Measurements from ENCODE around the gene KLC3.

Gene KLC3

GRCh38 chr19:45348367-45349125 lies 8.0 kb downstream of the KLC3 start:
- H3K4me1 ChIP-seq (ENCODE audit: control insufficient read depth, insufficient read depth, low read length) = 0 out of 2 replicates have a peak, but pooled peaks cover 3% of the 10 kb centered on the region
- peaks cover 43% of the 10 kb centered on the region for H3K36me3 ChIP-seq (ENCODE audit: control insufficient read depth, insufficient read depth, low read length)
- H3K27me3 ChIP-seq (ENCODE audit: control insufficient read depth, insufficient read depth, low read length) = no peaks in the 10 kb centered on the region
- H3K4me3 ChIP-seq (ENCODE audit: low read depth, low read length) = no peak overlapping the region
- H3K9me3 ChIP-seq (ENCODE audit: control insufficient read depth, insufficient read depth, low read depth, low read length) = no peaks in the 10 kb centered on the region
- H3K27ac ChIP-seq (ENCODE audit: low read depth, low read length) = no peak overlapping the region
- H3K9ac ChIP-seq (ENCODE audit: low read length) = no peak overlapping the region

GRCh38 chr19:45349126-45349415 lies 8.5 kb downstream of the KLC3 start:
- no peaks in the 10 kb centered on the region for H3K27me3 ChIP-seq (ENCODE audit: control insufficient read depth, insufficient read depth, low read length)
- H3K9me3 ChIP-seq (ENCODE audit: control insufficient read depth, insufficient read depth, low read depth, low read length) = no peaks in the 10 kb centered on the region
- H3K9ac ChIP-seq (ENCODE audit: low read length) = no peak overlapping the region
- H3K36me3 ChIP-seq (ENCODE audit: control insufficient read depth, insufficient read depth, low read length) = peaks cover 48% of the 10 kb centered on the region
- no peak overlapping the region for H3K4me3 ChIP-seq (ENCODE audit: low read depth, low read length)
- 0 out of 2 replicates have a peak, but pooled peaks cover 3% of the 10 kb centered on the region for H3K4me1 ChIP-seq (ENCODE audit: control insufficient read depth, insufficient read depth, low read length)
- no peak overlapping the region for H3K27ac ChIP-seq (ENCODE audit: low read depth, low read length)

GRCh38 chr19:45349430-45349941 lies 8.9 kb downstream of the KLC3 start:
- H3K9ac ChIP-seq (ENCODE audit: low read length) = no peak overlapping the region
- no peak overlapping the region for H3K4me3 ChIP-seq (ENCODE audit: low read depth, low read length)
- H3K36me3 ChIP-seq (ENCODE audit: control insufficient read depth, insufficient read depth, low read length) = peaks cover 52% of the 10 kb centered on the region
- no peaks in the 10 kb centered on the region for H3K27me3 ChIP-seq (ENCODE audit: control insufficient read depth, insufficient read depth, low read length)
- no peak overlapping the region for H3K27ac ChIP-seq (ENCODE audit: low read depth, low read length)
- H3K9me3 ChIP-seq (ENCODE audit: control insufficient read depth, insufficient read depth, low read depth, low read length) = no peaks in the 10 kb centered on the region
- 0 out of 2 replicates have a peak, but pooled peaks cover 3% of the 10 kb centered on the region for H3K4me1 ChIP-seq (ENCODE audit: control insufficient read depth, insufficient read depth, low read length)

GRCh38 chr19:45350477-45351058 lies 10.0 kb downstream of the KLC3 start:
- Histone ChIP-seq H3K9ac (ENCODE audit: low read length) (no peak overlapping the region), H3K4me3 (ENCODE audit: low read depth, low read length) (no peak overlapping the region), H3K36me3 (ENCODE audit: control insufficient read depth, insufficient read depth, low read length) (peaks cover 62% of the 10 kb centered on the region), H3K27me3 (ENCODE audit: control insufficient read depth, insufficient read depth, low read length) (no peaks in the 10 kb centered on the region), H3K27ac (ENCODE audit: low read depth, low read length) (no peak overlapping the region), H3K4me1 (ENCODE audit: control insufficient read depth, insufficient read depth, low read length) (0 out of 2 replicates have a peak, but pooled peaks cover 3% of the 10 kb centered on the region), H3K9me3 (ENCODE audit: control insufficient read depth, insufficient read depth, low read depth, low read length) (no peaks in the 10 kb centered on the region)

GRCh38 chr19:45351401-45351952 lies 10.9 kb downstream of the KLC3 start:
- H3K9ac ChIP-seq (ENCODE audit: low read length) = no peak overlapping the region
- H3K4me1 ChIP-seq (ENCODE audit: control insufficient read depth, insufficient read depth, low read length) = no peaks in the 10 kb centered on the region
- H3K4me3 ChIP-seq (ENCODE audit: low read depth, low read length) = no peak overlapping the region
- H3K27ac ChIP-seq (ENCODE audit: low read depth, low read length) = no peak overlapping the region
- H3K36me3 ChIP-seq (ENCODE audit: control insufficient read depth, insufficient read depth, low read length) = peaks cover 71% of the 10 kb centered on the region
- H3K9me3 ChIP-seq (ENCODE audit: control insufficient read depth, insufficient read depth, low read depth, low read length) = no peaks in the 10 kb centered on the region
- H3K27me3 ChIP-seq (ENCODE audit: control insufficient read depth, insufficient read depth, low read length) = no peaks in the 10 kb centered on the region

- Histone ChIP-seq H3K9me3 (ENCODE audit: control insufficient read depth, insufficient read depth, low read depth, low read length) (no peaks in the 10 kb centered on the region), H3K36me3 (ENCODE audit: control insufficient read depth, insufficient read depth, low read length) (peaks cover 76% of the 10 kb centered on the region), H3K4me3 (ENCODE audit: low read depth, low read length) (no peak overlapping the region), H3K9ac (ENCODE audit: low read length) (no peak overlapping the region), H3K27me3 (ENCODE audit: control insufficient read depth, insufficient read depth, low read length) (no peaks in the 10 kb centered on the region), H3K4me1 (ENCODE audit: control insufficient read depth, insufficient read depth, low read length) (no peaks in the 10 kb centered on the region), H3K27ac (ENCODE audit: low read depth, low read length) (no peak overlapping the region)
Observed at GRCh38 chr19:45352062-45352461, 11.5 kb downstream of the KLC3 start.

- Histone ChIP-seq H3K4me3 (ENCODE audit: low read depth, low read length) (no peak overlapping the region), H3K27me3 (ENCODE audit: control insufficient read depth, insufficient read depth, low read length) (no peaks in the 10 kb centered on the region), H3K4me1 (ENCODE audit: control insufficient read depth, insufficient read depth, low read length) (no peaks in the 10 kb centered on the region), H3K27ac (ENCODE audit: low read depth, low read length) (no peak overlapping the region), H3K36me3 (ENCODE audit: control insufficient read depth, insufficient read depth, low read length) (peaks cover 81% of the 10 kb centered on the region), H3K9me3 (ENCODE audit: control insufficient read depth, insufficient read depth, low read depth, low read length) (no peaks in the 10 kb centered on the region), H3K9ac (ENCODE audit: low read length) (no peak overlapping the region)
Observed at GRCh38 chr19:45352471-45352870, 11.9 kb downstream of the KLC3 start.

- Histone ChIP-seq H3K9ac (ENCODE audit: low read length) (no peak overlapping the region), H3K4me3 (ENCODE audit: low read depth, low read length) (no peak overlapping the region), H3K9me3 (ENCODE audit: control insufficient read depth, insufficient read depth, low read depth, low read length) (no peaks in the 10 kb centered on the region), H3K36me3 (ENCODE audit: control insufficient read depth, insufficient read depth, low read length) (peaks cover 87% of the 10 kb centered on the region), H3K27me3 (ENCODE audit: control insufficient read depth, insufficient read depth, low read length) (no peaks in the 10 kb centered on the region), H3K27ac (ENCODE audit: low read depth, low read length) (no peak overlapping the region), H3K4me1 (ENCODE audit: control insufficient read depth, insufficient read depth, low read length) (no peaks in the 10 kb centered on the region)
Observed at GRCh38 chr19:45352914-45353796, 12.6 kb downstream of the KLC3 start.

- peaks cover 95% of the 10 kb centered on the region for H3K36me3 ChIP-seq (ENCODE audit: control insufficient read depth, insufficient read depth, low read length)
- H3K9ac ChIP-seq (ENCODE audit: low read length) = no peak overlapping the region
- H3K27ac ChIP-seq (ENCODE audit: low read depth, low read length) = no peak overlapping the region
- no peak overlapping the region for H3K4me3 ChIP-seq (ENCODE audit: low read depth, low read length)
- no peaks in the 10 kb centered on the region for H3K27me3 ChIP-seq (ENCODE audit: control insufficient read depth, insufficient read depth, low read length)
- H3K9me3 ChIP-seq (ENCODE audit: control insufficient read depth, insufficient read depth, low read depth, low read length) = no peaks in the 10 kb centered on the region
- no peaks in the 10 kb centered on the region for H3K4me1 ChIP-seq (ENCODE audit: control insufficient read depth, insufficient read depth, low read length)
Observed at GRCh38 chr19:45354241-45354842, 13.8 kb downstream of the KLC3 start.

GRCh38 chr19:45355402-45355801 lies 14.9 kb downstream of the KLC3 start:
- H3K9me3 ChIP-seq (ENCODE audit: control insufficient read depth, insufficient read depth, low read depth, low read length) = no peaks in the 10 kb centered on the region
- H3K4me1 ChIP-seq (ENCODE audit: control insufficient read depth, insufficient read depth, low read length) = no peaks in the 10 kb centered on the region
- no peak overlapping the region for H3K27ac ChIP-seq (ENCODE audit: low read depth, low read length)
- no peak overlapping the region for H3K9ac ChIP-seq (ENCODE audit: low read length)
- no peaks in the 10 kb centered on the region for H3K27me3 ChIP-seq (ENCODE audit: control insufficient read depth, insufficient read depth, low read length)
- no peak overlapping the region for H3K4me3 ChIP-seq (ENCODE audit: low read depth, low read length)
- H3K36me3 ChIP-seq (ENCODE audit: control insufficient read depth, insufficient read depth, low read length) = peaks cover 91% of the 10 kb centered on the region

Data from HUES6 (cell line).